BLaER1 (cell line): Measurements from ENCODE around the gene NDUFS6.
A peak's percentile ranks its signal among the peaks of the same experiment; 100 is the strongest.

ENCODE experiments used
- H3K27ac ChIP-seq: shearing (Covaris generic); formaldehyde crosslinking; 2 replicates; pipeline ENCODE4 v1.8.1; 2022
- H3K27me3 ChIP-seq: shearing (Covaris generic); formaldehyde crosslinking; 2 replicates; pipeline ENCODE4 v1.8.1; 2022
- H3K36me3 ChIP-seq: shearing (Covaris generic); formaldehyde crosslinking; 2 replicates; pipeline ENCODE4 v1.8.1; 2022
- H3K4me1 ChIP-seq: shearing (Covaris generic); formaldehyde crosslinking; 2 replicates; pipeline ENCODE4 v1.8.1; 2022
- H3K4me2 ChIP-seq: shearing (Covaris generic); formaldehyde crosslinking; 2 replicates; pipeline ENCODE4 v1.8.1; 2022
- H3K4me3 ChIP-seq: shearing (Covaris generic); formaldehyde crosslinking; 2 replicates; pipeline ENCODE4 v1.8.1; 2022
- H3K9ac ChIP-seq: shearing (Covaris generic); formaldehyde crosslinking; 2 replicates; pipeline ENCODE4 v1.8.1; 2022
- H3K9me3 ChIP-seq: shearing (Covaris generic); formaldehyde crosslinking; 2 replicates; pipeline ENCODE4 v1.8.1; 2022
- H4K20me1 ChIP-seq: shearing (Covaris generic); formaldehyde crosslinking; 2 replicates; pipeline ENCODE4 v1.8.1; 2022
- Cebpa-rat ChIP-seq: shearing (Covaris generic); IDR thresholded peaks from 2 replicates; pipeline ENCODE4 v1.8.1; 2022

The NDUFS6 gene

GRCh38 chr5:1858436-1858835 is 57.2 kb downstream of the NDUFS6 start:
- TF ChIP-seq Cebpa-rat, result no peak
- Histone ChIP-seq H3K27me3 (peaks cover 23% of the 10 kb centered on the region; the same call in 1 of the 2 replicates), H3K36me3 (no peaks in the 10 kb centered on the region), H3K4me1 (no peaks in the 10 kb centered on the region), H3K27ac (no peak overlapping the region), H3K9ac (no peak overlapping the region), H3K9me3 (no peaks in the 10 kb centered on the region), H4K20me1 (no peaks in the 10 kb centered on the region; the same call in 1 of the 2 replicates), H3K4me3 (no peak overlapping the region), H3K4me2 (no peak overlapping the region)

GRCh38 chr5:1859099-1859498 is 57.9 kb downstream of the NDUFS6 start:
- Histone ChIP-seq H4K20me1 (no peaks in the 10 kb centered on the region; the same call in 1 of the 2 replicates), H3K36me3 (no peaks in the 10 kb centered on the region), H3K27ac (no peak overlapping the region), H3K9ac (no peak overlapping the region), H3K9me3 (no peaks in the 10 kb centered on the region), H3K27me3 (peaks cover 19% of the 10 kb centered on the region; the same call in 1 of the 2 replicates), H3K4me3 (no peak overlapping the region), H3K4me1 (no peaks in the 10 kb centered on the region), H3K4me2 (no peak overlapping the region)
- TF ChIP-seq Cebpa-rat, result no peak

GRCh38 chr5:1860021-1860610 is 58.9 kb downstream of the NDUFS6 start:
- no peak for TF ChIP-seq Cebpa-rat

GRCh38 chr5:1860949-1861348 is 59.7 kb downstream of the NDUFS6 start:
- Histone ChIP-seq H3K27me3 (peaks cover 27% of the 10 kb centered on the region; the same call in 1 of the 2 replicates), H4K20me1 (no peaks in the 10 kb centered on the region)
- no peak for TF ChIP-seq Cebpa-rat

More at GRCh38 chr5:1860021-1860610, 58.9 kb downstream of the NDUFS6 start:
- H3K4me1 ChIP-seq, result no peaks in the 10 kb centered on the region
- H3K9me3 ChIP-seq, result no peaks in the 10 kb centered on the region
- H3K27me3 ChIP-seq, result peaks cover 23% of the 10 kb centered on the region; the same call in 1 of the 2 replicates
- H3K4me3 ChIP-seq, result no peak overlapping the region
- no peaks in the 10 kb centered on the region for H3K36me3 ChIP-seq
- no peak overlapping the region for H3K4me2 ChIP-seq
- H3K9ac ChIP-seq, result no peak overlapping the region
- no peaks in the 10 kb centered on the region for H4K20me1 ChIP-seq
- no peak overlapping the region for H3K27ac ChIP-seq

GRCh38 chr5:1864896-1865440 is 63.8 kb downstream of the NDUFS6 start:
- TF ChIP-seq Cebpa-rat, result no peak
- no peak overlapping the region for H3K4me3 ChIP-seq
- no peaks in the 10 kb centered on the region; the same call in 1 of the 2 replicates for H4K20me1 ChIP-seq
- no peaks in the 10 kb centered on the region for H3K36me3 ChIP-seq
- H3K27me3 ChIP-seq, result peaks cover 33% of the 10 kb centered on the region
- H3K9me3 ChIP-seq, result no peaks in the 10 kb centered on the region
- no peak overlapping the region for H3K9ac ChIP-seq
- no peak overlapping the region for H3K27ac ChIP-seq
- H3K4me1 ChIP-seq, result peaks cover 10% of the 10 kb centered on the region; the same call in 1 of the 2 replicates
- H3K4me2 ChIP-seq, result no peak overlapping the region

More at GRCh38 chr5:1860949-1861348, 59.7 kb downstream of the NDUFS6 start:
- peaks cover 8% of the 10 kb centered on the region; the same call in 1 of the 2 replicates for H3K4me1 ChIP-seq
- no peaks in the 10 kb centered on the region for H3K36me3 ChIP-seq
- no peaks in the 10 kb centered on the region for H3K9me3 ChIP-seq
- H3K4me3 ChIP-seq, result no peak overlapping the region
- H3K4me2 ChIP-seq, result no peak overlapping the region
- no peak overlapping the region for H3K27ac ChIP-seq
- no peak overlapping the region for H3K9ac ChIP-seq

GRCh38 chr5:1865486-1865885 is 64.3 kb downstream of the NDUFS6 start:
- H3K9me3 ChIP-seq, result no peaks in the 10 kb centered on the region
- H3K36me3 ChIP-seq, result no peaks in the 10 kb centered on the region
- no peak for TF ChIP-seq Cebpa-rat
- peaks cover 10% of the 10 kb centered on the region; the same call in 1 of the 2 replicates for H3K4me1 ChIP-seq
- H3K4me2 ChIP-seq, result 0 out of 2 replicates have a peak overlapping the region, but pooled peaks have one; percentile 28
- H3K9ac ChIP-seq, result no peak overlapping the region
- H3K27ac ChIP-seq, result no peak overlapping the region
- peaks cover 33% of the 10 kb centered on the region for H3K27me3 ChIP-seq
- H4K20me1 ChIP-seq, result no peaks in the 10 kb centered on the region; the same call in 1 of the 2 replicates
- H3K4me3 ChIP-seq, result no peak overlapping the region
